ENCODE measurements around the gene MUC13.

The MUC13 gene

GRCh38 chr3:124923833-124924232 is 10.7 kb downstream of the MUC13 start:
- no peak for DNase-seq (ENCODE audit: low read depth, low spot score)
- Histone ChIP-seq H3K9me3 (ENCODE audit: low read depth, low read length) (no peaks in the 10 kb centered on the region), H3K27ac (no peak overlapping the region), H3K36me3 (ENCODE audit: insufficient read depth, low read length) (no peaks in the 10 kb centered on the region), H3K4me3 (no peak overlapping the region), H3K9ac (ENCODE audit: insufficient read length) (no peak overlapping the region)
- TF ChIP-seq EZH2 (IDR thresholded peaks at IDR 0.05) (no peak), POLR2AphosphoS5 (IDR thresholded peaks at IDR 0.05; ENCODE audit: borderline replicate concordance, low read depth, low read length) (no peak), FOXP2 (optimal IDR thresholded peaks at IDR 0.05; ENCODE audit: control extremely low read depth, extremely low read length, insufficient read depth) (no peak)

GRCh38 chr3:124920718-124921117 is 13.8 kb downstream of the MUC13 start:
- Histone ChIP-seq H3K9me3 (ENCODE audit: low read depth, low read length) (no peaks in the 10 kb centered on the region), H3K36me3 (ENCODE audit: insufficient read depth, low read length) (no peaks in the 10 kb centered on the region), H3K9ac (ENCODE audit: insufficient read length) (no peak overlapping the region), H3K27ac (no peak overlapping the region), H3K4me3 (no peak overlapping the region)
- no peak for TF ChIP-seq EZH2 (IDR thresholded peaks at IDR 0.05)
- TF ChIP-seq POLR2AphosphoS5 (IDR thresholded peaks at IDR 0.05; ENCODE audit: borderline replicate concordance, low read depth, low read length), result no peak
- no peak for TF ChIP-seq FOXP2 (optimal IDR thresholded peaks at IDR 0.05; ENCODE audit: control extremely low read depth, extremely low read length, insufficient read depth)
- DNase-seq (ENCODE audit: low read depth, low spot score), result no peak

- DNase-seq (ENCODE audit: low read depth, low spot score), result no peak
- Histone ChIP-seq H3K9ac (ENCODE audit: insufficient read length) (no peak overlapping the region), H3K4me3 (no peak overlapping the region), H3K36me3 (ENCODE audit: insufficient read depth, low read length) (no peaks in the 10 kb centered on the region), H3K9me3 (ENCODE audit: low read depth, low read length) (no peaks in the 10 kb centered on the region), H3K27ac (no peak overlapping the region)
- TF ChIP-seq EZH2 (IDR thresholded peaks at IDR 0.05) (no peak), FOXP2 (optimal IDR thresholded peaks at IDR 0.05; ENCODE audit: control extremely low read depth, extremely low read length, insufficient read depth) (no peak), POLR2AphosphoS5 (IDR thresholded peaks at IDR 0.05; ENCODE audit: borderline replicate concordance, low read depth, low read length) (no peak)
Observed at GRCh38 chr3:124919756-124920155, 14.8 kb downstream of the MUC13 start.

GRCh38 chr3:124918524-124918923 is 16.0 kb downstream of the MUC13 start:
- Histone ChIP-seq H3K36me3 (ENCODE audit: insufficient read depth, low read length) (no peaks in the 10 kb centered on the region), H3K9me3 (ENCODE audit: low read depth, low read length) (no peaks in the 10 kb centered on the region), H3K4me3 (no peak overlapping the region), H3K27ac (no peak overlapping the region), H3K9ac (ENCODE audit: insufficient read length) (no peak overlapping the region)
- DNase-seq (ENCODE audit: low read depth, low spot score), result no peak
- no peak for TF ChIP-seq EZH2 (IDR thresholded peaks at IDR 0.05)

- Histone ChIP-seq H3K27ac (no peak overlapping the region), H3K9ac (ENCODE audit: insufficient read length) (no peak overlapping the region), H3K36me3 (ENCODE audit: insufficient read depth, low read length) (no peaks in the 10 kb centered on the region), H3K9me3 (ENCODE audit: low read depth, low read length) (no peaks in the 10 kb centered on the region), H3K4me3 (no peak overlapping the region)
- no peak for TF ChIP-seq FOXP2 (optimal IDR thresholded peaks at IDR 0.05; ENCODE audit: control extremely low read depth, extremely low read length, insufficient read depth)
- TF ChIP-seq EZH2 (IDR thresholded peaks at IDR 0.05), result no peak
- TF ChIP-seq POLR2AphosphoS5 (IDR thresholded peaks at IDR 0.05; ENCODE audit: borderline replicate concordance, low read depth, low read length), result no peak
- DNase-seq (ENCODE audit: low read depth, low spot score), result no peak
Observed at GRCh38 chr3:124916837-124917409, 17.6 kb downstream of the MUC13 start.

GRCh38 chr3:124915254-124915653 is 19.3 kb downstream of the MUC13 start:
- Histone ChIP-seq H3K36me3 (ENCODE audit: insufficient read depth, low read length) (no peaks in the 10 kb centered on the region), H3K27ac (no peak overlapping the region), H3K9ac (ENCODE audit: insufficient read length) (no peak overlapping the region), H3K9me3 (ENCODE audit: low read depth, low read length) (no peaks in the 10 kb centered on the region), H3K4me3 (no peak overlapping the region)
- no peak for DNase-seq (ENCODE audit: low read depth, low spot score)
- TF ChIP-seq POLR2AphosphoS5 (IDR thresholded peaks at IDR 0.05; ENCODE audit: borderline replicate concordance, low read depth, low read length), result no peak
- no peak for TF ChIP-seq FOXP2 (optimal IDR thresholded peaks at IDR 0.05; ENCODE audit: control extremely low read depth, extremely low read length, insufficient read depth)
- no peak for TF ChIP-seq EZH2 (IDR thresholded peaks at IDR 0.05)

- Histone ChIP-seq H3K36me3 (ENCODE audit: insufficient read depth, low read length) (no peaks in the 10 kb centered on the region), H3K9ac (ENCODE audit: insufficient read length) (no peak overlapping the region), H3K9me3 (ENCODE audit: low read depth, low read length) (no peaks in the 10 kb centered on the region), H3K4me3 (no peak overlapping the region), H3K27ac (no peak overlapping the region)
- DNase-seq (ENCODE audit: low read depth, low spot score), result no peak
- TF ChIP-seq FOXP2 (optimal IDR thresholded peaks at IDR 0.05; ENCODE audit: control extremely low read depth, extremely low read length, insufficient read depth) (no peak), POLR2AphosphoS5 (IDR thresholded peaks at IDR 0.05; ENCODE audit: borderline replicate concordance, low read depth, low read length) (no peak), EZH2 (IDR thresholded peaks at IDR 0.05) (no peak)
Observed at GRCh38 chr3:124907957-124908356, 26.6 kb downstream of the MUC13 start.

GRCh38 chr3:124904835-124905492 is 29.6 kb downstream of the MUC13 start:
- Histone ChIP-seq H3K9me3 (ENCODE audit: low read depth, low read length) (no peaks in the 10 kb centered on the region), H3K4me3 (no peak overlapping the region)
- DNase-seq (ENCODE audit: low read depth, low spot score), result no peak

More at GRCh38 chr3:124904835-124905492, 29.6 kb downstream of the MUC13 start:
- H3K36me3 ChIP-seq (ENCODE audit: insufficient read depth, low read length), result no peaks in the 10 kb centered on the region
- no peak overlapping the region for H3K27ac ChIP-seq
- no peak for TF ChIP-seq POLR2AphosphoS5 (IDR thresholded peaks at IDR 0.05; ENCODE audit: borderline replicate concordance, low read depth, low read length)
- no peak for TF ChIP-seq FOXP2 (optimal IDR thresholded peaks at IDR 0.05; ENCODE audit: control extremely low read depth, extremely low read length, insufficient read depth)
- TF ChIP-seq EZH2 (IDR thresholded peaks at IDR 0.05), result no peak
- H3K9ac ChIP-seq (ENCODE audit: insufficient read length), result no peak overlapping the region

All from SK-N-MC (cell line).